ENCODE results near the gene ATP5PB. TPM values are rescaled to one million over a fixed set of nuclear protein-coding genes. Genes with fewer than 3 reads are reported as not detected.

The ATP5PB gene
- total RNA-seq, 4 donors from 2014 or later: 60.3 to 334 (median 211) TPM

DNA sequence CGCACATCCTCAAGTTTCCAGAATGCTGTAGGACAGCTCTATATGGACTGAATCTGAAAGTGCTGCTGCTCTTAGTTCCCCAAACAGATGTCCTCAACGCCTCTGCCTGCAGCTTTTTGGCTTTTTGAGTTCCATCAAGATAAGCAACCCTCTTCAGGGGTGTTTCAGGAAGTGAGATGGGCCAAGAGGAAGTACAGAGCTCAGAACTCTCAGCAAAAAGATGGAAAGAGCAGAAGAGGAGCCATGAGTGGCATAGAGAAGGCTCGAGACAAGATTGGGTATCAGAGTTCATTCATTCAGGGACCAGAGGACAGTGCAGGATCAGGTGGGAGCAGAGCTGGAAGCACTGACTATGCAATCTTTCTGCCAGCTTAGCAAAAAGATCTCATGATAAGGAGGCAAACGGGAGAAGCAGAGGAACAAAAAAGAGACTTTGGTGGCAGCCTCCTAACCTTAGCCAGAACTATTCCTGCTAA is 54.4 kb downstream of the ATP5PB start, which contains the start of the genes ADORA3 and TMIGD3:
TSS of gene ADORA3 (minus strand) at position 49 of the 476 bp plus-strand sequence. CDS start 279 bp downstream, outside the sequence.
TSS of gene TMIGD3 (minus strand) at position 49 of the 476 bp plus-strand sequence. CDS start 279 bp downstream, outside the sequence.
- Histone ChIP-seq H3K36me3 (no peaks in the 10 kb centered on the region), H3K27ac (peak within 1 kb of the TSS; percentile 31 to 59 (median 55)), H3K4me3 (peak within 1 kb of the TSS in 1 of 4 donors; percentile 2), H3K9me3 (no peaks in the 10 kb centered on the region), H3K4me1 (peaks cover 13 to 28% (median 20%) of the 10 kb centered on the region in 4 donors), H3K27me3 (no peaks in the 10 kb centered on the region)
- intact Hi-C loops (cut with DNase I; ENCODE audit: low total_unique reads) (loop anchor here (10.0 kb wide), 1 partner anchor 251 kb away; the partner anchor contains the start of gene DDX20), in situ Hi-C loops (cut with MboI; ENCODE audit: low pct_ligation_motif_present in 1 of 4, low pct_unique_long_range_greater_than_20kb in 1 of 4, low sequenced_read_pairs in 3 of 4) (loop anchor here in 2 of 4 donors (10.0 kb wide), 2 partner anchors 151 to 251 kb away; partner anchors contain the start of gene DDX20 (in 1 of the 2))
- peak; percentile 41 for DNase-seq
- 67% methylated on average over 4 of the region's 4 CpGs; no CpG with 5 or more reads in 1 of the 2 donors for WGBS, 2 donors (ENCODE audit: low coverage in 1 of 2)
- TF ChIP-seq POLR2AphosphoS5 (IDR thresholded peaks at IDR 0.05) (peak; percentile 32 to 73 (median 43)), POLR2A (IDR thresholded peaks at IDR 0.05) (peak; percentile 57), CTCF (IDR thresholded peaks at IDR 0.05) (no peak)

DNA sequence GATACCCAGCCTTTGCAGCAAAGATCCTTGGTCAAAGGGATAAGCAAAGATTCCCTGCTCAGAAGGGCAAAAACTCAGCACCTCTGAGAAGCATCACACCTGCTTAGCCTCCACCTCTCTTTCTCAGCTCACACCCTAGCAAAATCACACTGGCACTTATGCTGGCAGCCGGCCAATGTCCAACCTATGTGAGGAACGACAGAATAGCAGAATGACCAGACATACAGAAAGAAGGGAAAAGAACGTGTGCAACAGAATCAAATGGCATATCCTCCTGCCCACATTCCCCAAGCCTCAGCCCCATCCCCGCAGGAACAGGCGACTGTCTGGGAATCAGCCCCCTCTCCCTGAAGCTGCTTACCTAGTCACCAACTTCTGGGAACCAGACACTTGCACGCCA is 54.8 kb downstream of the ATP5PB start:
- Histone ChIP-seq H3K27me3 (no peaks in the 10 kb centered on the region), H3K9me3 (no peaks in the 10 kb centered on the region), H3K4me1 (peaks cover 18 to 33% (median 24%) of the 10 kb centered on the region in 4 donors), H3K4me3 (no peak overlapping the region), H3K27ac (peak overlapping the region; percentile 23 to 52 (median 38)), H3K36me3 (no peaks in the 10 kb centered on the region)
- 75 to 100% methylated on average over 1 to 6 of the region's 6 CpGs for WGBS, 2 donors (ENCODE audit: low coverage in 1 of 2)
- no peak for DNase-seq
- intact Hi-C loops (cut with DNase I; ENCODE audit: low total_unique reads): loop anchor here (10.0 kb wide), 1 partner anchor 251 kb away; the partner anchor contains the start of gene DDX20
- in situ Hi-C loops (cut with MboI; ENCODE audit: low pct_ligation_motif_present in 1 of 4, low pct_unique_long_range_greater_than_20kb in 1 of 4, low sequenced_read_pairs in 3 of 4): loop anchor here in 2 of 4 donors (10.0 kb wide), 2 partner anchors 151 to 251 kb away; partner anchors contain the start of gene DDX20 (in 1 of the 2)
- no peak for TF ChIP-seq POLR2A (IDR thresholded peaks at IDR 0.05)
- TF ChIP-seq CTCF (IDR thresholded peaks at IDR 0.05): no peak
- no peak for TF ChIP-seq EP300 (IDR thresholded peaks at IDR 0.05; ENCODE audit: low read depth)
- no peak for TF ChIP-seq POLR2AphosphoS5 (IDR thresholded peaks at IDR 0.05)

DNA sequence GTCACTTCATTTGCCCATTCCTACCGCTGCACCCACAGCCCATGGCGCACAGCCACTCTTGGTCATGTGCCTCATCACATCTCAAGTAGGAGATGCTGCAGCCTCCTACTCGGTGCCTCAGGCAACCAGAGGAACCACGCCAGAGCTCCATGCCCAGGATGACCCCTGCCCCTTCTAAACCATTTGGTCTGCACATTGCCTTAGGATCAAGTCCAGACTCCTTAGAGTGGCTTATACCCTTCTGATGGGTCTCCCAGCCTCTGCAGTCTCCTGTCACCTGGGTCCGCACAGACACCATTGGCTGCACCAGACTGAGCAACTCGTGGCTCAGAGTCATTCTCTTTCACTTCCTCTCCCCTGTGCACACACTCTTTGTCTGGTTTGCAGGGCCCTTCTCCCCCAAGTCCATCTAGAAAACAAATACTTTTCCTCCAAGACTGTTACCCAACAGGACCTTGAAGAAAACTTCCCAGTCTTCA is 56.4 kb downstream of the ATP5PB start:
- Histone ChIP-seq H3K4me3 (no peak overlapping the region), H3K4me1 (peaks cover 21 to 45% (median 34%) of the 10 kb centered on the region in 4 donors), H3K9me3 (no peaks in the 10 kb centered on the region), H3K36me3 (no peaks in the 10 kb centered on the region), H3K27ac (peak overlapping the region; percentile 18 to 98 (median 76)), H3K27me3 (no peaks in the 10 kb centered on the region)
- intact Hi-C loops (cut with DNase I; ENCODE audit: low total_unique reads) (loop anchor here (5.0 to 10.0 kb wide), 2 partner anchors 152 to 249 kb away; partner anchors contain the start of gene DDX20), in situ Hi-C loops (cut with MboI; ENCODE audit: low pct_ligation_motif_present in 1 of 4, low pct_unique_long_range_greater_than_20kb in 1 of 4, low sequenced_read_pairs in 3 of 4) (loop anchor here in 2 of 4 donors (10.0 kb wide), 2 partner anchors 149 to 249 kb away; partner anchors contain the start of gene DDX20 (in 1 of the 2))
- peak; percentile 18 for TF ChIP-seq POLR2A (IDR thresholded peaks at IDR 0.05)
- no peak for TF ChIP-seq POLR2AphosphoS5 (IDR thresholded peaks at IDR 0.05)
- TF ChIP-seq EP300 (IDR thresholded peaks at IDR 0.05; ENCODE audit: low read depth): no peak
- TF ChIP-seq CTCF (IDR thresholded peaks at IDR 0.05): no peak
- DNase-seq: peak; percentile 40
- WGBS, 2 donors (ENCODE audit: low coverage in 1 of 2): 61 to 100% methylated on average over 1 to 6 of the region's 6 CpGs

DNA sequence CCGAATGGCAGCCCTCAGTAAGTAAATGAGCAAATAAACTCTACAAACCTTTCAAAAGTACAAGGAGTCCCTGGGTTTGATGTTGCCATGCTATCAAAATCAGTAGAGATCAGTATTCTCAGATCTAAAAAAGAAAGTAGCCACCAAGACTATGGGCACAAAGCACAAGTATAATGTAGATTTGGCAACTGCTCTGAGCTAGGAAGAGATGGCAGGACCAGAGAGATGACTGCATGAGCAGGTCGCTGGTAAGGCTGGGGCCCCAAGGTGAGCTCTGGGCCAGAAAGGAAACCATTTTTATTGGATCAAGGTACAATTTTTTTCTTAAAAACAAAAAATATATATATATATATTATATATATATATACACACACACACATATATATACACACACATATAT is 57.3 kb downstream of the ATP5PB start:
- no peaks in the 10 kb centered on the region for H3K9me3 ChIP-seq
- intact Hi-C loops (cut with DNase I; ENCODE audit: low total_unique reads) (loop anchor here (5.0 to 10.0 kb wide), 2 partner anchors 151 to 248 kb away; partner anchors contain the start of gene DDX20), in situ Hi-C loops (cut with MboI; ENCODE audit: low pct_ligation_motif_present in 1 of 4, low pct_unique_long_range_greater_than_20kb in 1 of 4, low sequenced_read_pairs in 3 of 4) (loop anchor here in 2 of 4 donors (10.0 kb wide), 2 partner anchors 148 to 248 kb away; partner anchors contain the start of gene DDX20 (in 1 of the 2))
- peak overlapping the region; percentile 18 to 98 (median 76) for H3K27ac ChIP-seq
- H3K4me1 ChIP-seq: peaks cover 21 to 52% (median 37%) of the 10 kb centered on the region in 4 donors
- H3K27me3 ChIP-seq: no peaks in the 10 kb centered on the region
- TF ChIP-seq CTCF (IDR thresholded peaks at IDR 0.05): no peak
- no peak for TF ChIP-seq EP300 (IDR thresholded peaks at IDR 0.05; ENCODE audit: low read depth)
- TF ChIP-seq POLR2AphosphoS5 (IDR thresholded peaks at IDR 0.05): no peak
- TF ChIP-seq POLR2A (IDR thresholded peaks at IDR 0.05): no peak
- 38 to 100% methylated on average over 1 to 2 of the region's 2 CpGs for WGBS, 2 donors (ENCODE audit: low coverage in 1 of 2)
- H3K4me3 ChIP-seq: no peak overlapping the region
- no peaks in the 10 kb centered on the region for H3K36me3 ChIP-seq
- no peak for DNase-seq

Measured in transverse colon (tissue), 4 donors.